ENCODE data around the gene SAAL1.

Gene SAAL1

DNA sequence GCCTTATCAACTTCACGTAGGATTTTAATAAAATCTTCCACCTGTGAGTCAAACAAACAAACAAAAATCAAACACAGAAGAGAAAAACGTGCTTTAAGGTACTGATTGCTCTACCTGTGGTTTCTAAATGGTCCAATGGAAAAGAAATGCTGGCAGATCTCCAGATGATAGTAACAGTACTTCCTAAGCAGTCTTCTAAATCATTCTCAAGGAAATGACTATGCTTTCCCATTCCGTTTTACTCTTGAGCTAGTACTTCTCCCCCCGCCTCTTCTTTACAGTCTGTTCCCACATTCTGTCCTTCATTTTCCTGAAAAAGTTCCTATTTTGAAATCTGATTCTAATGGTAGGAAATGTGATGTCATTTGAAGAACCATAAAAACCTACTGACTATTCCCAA is 25.4 kb downstream of the SAAL1 start:
- DNase-seq, result no peak

DNA sequence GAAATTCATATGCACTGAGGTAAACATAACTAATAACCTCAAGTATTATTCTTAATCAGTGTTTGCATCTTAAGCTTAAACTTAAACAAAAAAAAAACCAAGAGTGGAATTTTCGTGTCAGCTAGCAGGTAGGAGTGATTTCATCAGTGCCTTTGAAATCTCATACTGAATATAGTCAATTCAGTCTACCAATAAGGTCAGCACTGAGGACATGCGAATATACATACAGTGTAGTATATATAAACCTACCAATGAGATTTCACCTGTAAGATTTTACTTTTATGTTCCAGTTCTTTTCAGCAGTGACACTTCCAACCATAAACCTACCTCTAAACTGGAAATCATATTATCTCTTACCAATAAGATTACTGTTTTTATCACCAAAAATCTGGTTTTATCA is 27.0 kb downstream of the SAAL1 start:
- no peak for DNase-seq

DNA sequence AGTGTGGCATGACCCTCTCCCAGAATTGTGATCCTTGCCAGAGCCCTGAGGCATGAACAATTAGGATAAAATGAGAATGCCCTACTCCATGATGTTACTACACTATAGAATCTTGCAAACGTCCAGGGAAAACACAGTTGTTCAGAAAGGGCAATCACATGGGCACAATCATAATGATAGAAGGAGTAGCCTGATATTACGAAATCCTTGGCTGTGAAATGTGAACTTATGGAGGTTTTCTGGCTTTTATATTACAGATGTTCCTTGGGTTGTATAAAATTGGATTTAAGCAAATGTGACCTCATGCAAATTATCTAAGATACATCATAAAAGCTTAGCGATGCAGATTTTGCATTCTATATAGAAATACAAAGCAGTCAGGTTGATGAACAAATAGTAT is 30.4 kb downstream of the SAAL1 start:
- DNase-seq, result no peak

DNA sequence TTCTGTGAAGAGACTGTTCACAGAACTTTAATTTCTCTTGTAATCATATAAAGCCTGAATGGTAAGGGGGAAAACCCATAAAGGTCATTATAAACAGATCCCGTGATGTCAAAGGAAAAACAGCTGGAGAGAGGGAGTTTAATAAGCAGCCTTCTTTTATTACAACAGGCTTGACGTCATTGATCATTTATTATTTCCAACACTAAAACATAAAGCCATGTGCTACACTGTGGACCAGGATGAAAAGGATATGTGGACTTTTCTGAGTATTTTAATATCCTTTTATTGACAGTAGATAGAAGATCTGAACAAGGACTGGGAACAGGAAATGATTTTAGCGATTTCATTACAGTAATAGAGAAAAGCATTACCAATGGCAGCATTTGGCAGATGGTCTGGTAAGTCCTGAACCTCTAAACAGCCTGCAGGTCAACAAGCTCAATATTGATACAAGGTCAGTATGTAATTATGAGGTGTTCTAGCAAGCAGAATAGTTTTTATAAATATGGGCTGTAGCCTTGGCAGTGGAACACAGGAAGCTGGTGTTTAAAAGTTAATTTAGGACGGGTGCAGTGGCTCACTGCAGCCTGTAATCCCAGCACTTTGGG is 34.7 kb downstream of the SAAL1 start:
- no peak for DNase-seq

DNA sequence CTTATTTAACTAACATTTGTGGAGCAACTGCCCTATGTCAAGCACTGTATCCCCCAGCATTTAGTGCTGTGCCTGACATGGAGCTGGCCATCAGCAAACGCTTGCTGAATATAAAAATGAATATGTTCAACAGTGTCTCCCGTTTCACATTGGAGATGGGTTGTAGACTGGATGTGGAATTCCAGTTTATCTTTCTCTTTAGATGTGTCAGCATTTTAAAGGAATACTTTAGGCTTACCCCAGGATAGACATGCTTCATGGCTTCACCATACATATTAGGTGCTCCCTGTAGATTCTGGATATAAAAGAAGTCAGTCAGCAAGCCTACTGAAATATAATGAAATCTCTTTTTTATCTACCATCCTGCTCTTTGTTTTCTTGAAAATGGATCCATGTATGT is 38.5 kb downstream of the SAAL1 start:
- no peak for DNase-seq

DNA sequence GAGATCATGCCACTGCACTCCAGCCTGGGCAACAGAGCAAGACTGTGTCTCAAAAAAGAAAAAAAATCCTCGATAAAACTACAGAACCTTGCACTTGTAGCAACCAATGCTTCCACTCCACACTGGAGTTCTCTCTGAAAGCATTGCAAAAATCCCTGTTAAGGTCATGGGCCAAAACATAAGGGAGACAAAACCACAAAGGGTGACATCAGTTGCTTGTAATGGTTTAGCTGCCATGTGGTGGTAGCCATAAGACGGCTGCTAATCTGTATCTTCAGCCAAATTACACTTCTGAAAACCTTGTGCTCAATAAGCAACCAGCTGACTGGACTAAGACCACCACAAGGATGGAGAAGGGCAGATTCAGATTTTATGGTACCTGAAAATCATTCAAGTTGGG is 39.3 kb downstream of the SAAL1 start:
- no peak for DNase-seq

DNA sequence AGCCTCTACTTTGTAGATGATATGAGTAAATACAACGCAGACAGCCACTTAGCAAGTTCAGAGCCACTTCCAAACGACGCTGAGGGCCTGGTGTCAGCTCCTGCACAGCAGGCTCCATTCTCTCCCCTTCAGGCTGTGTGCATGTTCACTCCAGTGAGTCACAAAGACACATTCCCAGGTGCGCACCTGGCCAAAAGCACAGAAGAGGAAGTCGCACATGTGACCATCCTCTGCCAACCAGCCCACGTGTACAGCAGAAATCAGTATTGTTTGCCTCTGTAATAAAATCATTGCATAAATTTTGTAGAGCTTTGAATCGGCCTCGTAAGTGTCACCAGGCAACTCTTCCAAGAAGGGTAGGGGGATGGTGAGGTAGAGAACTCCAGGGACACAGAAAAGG is 40.3 kb downstream of the SAAL1 start:
- no peak for DNase-seq

DNA sequence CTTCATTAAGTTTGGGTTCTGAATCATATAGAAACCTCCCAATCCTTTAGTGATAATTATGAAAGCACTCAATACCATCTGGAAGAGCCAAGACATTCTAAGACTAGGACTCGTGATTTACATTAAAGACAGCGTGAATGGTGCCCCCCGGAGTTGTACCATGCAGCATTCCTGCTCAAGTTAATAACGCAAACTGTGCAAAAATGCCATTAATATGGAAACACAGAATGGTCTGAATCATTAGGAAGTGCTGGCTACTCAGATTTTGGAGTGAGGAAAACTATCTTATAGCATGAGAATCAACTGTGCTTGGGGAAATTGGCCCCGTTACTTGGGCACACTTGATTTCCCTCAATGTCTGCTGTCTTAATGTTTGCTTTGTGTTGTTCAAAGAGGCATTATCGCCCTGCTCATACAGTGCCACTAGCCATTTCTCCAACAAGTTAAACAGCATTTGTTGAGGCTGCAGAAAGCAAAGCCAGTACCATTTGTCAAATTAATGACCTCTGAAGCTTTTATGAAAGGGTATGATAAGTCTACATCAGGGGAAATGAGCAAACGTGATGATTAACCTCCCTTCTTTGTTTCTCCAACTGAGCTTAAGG is 41.3 kb downstream of the SAAL1 start:
- DNase-seq, result no peak

DNA sequence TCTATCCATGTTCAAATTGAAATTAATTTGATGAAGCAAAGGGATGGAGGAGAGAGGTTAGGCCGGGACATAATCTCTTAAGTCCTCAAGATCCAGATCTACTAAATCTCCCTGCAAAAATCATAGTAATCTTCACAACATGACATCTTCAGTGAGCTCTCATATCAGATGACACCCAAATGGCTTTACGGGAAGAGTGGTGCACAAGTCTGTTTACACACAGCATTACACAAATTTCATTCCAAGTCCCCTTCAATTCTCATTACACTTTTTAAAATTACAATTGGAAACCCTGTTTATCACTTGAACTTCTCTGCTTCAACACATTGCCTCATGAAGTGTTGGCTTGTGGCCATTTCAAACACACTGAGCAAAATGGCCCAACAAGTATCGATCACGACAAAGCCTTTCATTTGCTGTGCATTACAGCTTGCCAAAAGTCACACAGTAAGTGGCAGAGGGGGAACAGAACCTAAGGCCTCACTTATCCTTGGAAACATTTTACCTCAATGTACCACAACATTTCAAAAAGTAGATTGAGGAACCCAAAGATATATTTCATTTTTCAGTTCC is 41.9 kb downstream of the SAAL1 start:
- DNase-seq, result no peak

DNA sequence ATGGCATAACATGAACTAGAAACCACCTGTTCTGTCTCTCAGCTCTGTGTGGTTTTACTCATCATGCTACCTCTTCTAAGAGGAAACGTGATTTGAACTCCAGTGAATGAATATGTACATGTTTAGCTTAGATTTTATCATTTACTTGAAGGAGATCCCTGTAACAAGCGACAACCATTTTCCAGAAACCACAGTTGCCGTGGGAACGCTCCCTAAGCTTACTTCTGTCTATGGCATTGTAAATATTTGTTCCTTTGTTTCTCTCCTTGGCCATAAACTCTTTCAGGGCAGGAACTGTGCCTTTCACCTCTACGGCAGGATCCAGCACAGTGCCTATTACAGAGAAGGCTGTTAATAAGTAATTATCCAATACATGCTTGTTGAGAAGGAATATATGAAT is 42.8 kb downstream of the SAAL1 start:
- no peak for DNase-seq

DNA sequence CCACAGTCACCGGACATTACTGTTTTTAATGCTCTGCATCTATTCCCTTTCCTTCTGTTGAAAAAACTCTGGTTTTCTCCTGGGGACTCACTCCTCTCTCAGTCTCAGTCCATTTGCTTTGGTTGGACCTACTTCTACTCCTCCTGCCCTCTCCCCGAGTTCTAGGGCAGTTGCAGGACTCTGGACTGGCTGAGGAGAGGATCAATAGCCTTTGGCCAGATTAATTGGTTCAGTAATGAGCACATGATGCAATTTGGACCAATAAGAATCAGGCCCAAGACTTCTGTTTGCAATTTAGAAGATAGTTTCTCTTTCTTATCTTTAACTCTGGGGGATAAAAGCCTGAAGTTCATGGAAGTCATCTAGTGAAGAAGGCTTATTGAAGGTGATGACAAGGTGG is 44.5 kb downstream of the SAAL1 start:
- no peak for DNase-seq

DNA sequence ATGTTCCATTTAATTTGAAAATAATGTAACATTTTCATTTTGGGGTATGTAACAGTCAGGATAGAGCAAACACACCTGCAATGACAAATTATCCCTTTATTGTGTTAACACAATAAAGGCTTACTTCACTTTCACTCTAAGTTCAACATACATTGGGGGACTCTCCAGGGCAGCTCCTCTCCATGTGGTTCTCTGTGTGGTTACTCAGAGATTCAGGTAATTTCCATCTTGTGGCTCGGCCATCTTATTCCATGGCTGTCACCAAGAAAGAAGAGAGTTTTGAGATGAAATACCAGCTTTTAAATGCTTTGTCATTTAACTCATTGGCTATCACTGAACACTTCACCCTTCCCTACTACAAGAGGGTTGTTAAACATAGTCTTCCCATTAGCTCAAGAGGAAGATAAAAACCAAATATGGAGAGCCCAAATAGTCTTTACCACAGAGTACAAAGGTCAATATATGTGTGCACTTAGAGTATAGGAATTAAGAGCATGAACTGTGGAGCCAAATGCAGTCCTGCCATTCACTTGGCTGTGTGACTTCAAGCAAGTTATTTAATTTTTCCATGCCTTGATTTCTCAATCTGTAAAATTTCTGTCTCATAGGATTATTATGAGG is 49.2 kb downstream of the SAAL1 start:
- DNase-seq, result no peak

DNA sequence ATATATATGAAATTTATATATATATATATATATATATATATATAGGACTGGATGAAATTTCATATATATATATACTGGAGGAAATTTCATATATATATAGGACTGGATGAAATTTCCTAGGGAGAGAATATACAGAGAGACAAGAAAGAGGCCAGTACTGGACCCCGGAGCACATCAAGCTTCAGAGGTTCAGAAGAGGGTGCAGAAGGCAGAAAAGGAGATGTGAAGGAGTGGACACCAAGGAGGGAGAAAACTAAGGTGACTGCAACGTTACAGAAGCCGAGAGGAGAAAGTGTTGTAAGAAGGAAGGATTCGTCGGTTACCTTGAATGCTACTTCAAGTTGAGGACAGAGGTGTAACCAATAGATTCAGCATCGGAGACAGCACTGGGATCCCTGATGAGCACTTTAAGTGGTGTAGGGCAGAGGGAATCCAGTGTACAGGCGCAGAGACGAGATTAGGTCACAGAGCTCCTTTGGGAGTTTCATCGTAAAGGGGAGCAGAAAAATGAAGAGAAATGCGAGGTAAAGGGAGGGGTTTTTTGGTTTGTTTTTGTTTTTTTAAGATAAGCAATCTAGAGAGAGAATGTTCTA is 51.3 kb downstream of the SAAL1 start:
- no peak for DNase-seq

DNA sequence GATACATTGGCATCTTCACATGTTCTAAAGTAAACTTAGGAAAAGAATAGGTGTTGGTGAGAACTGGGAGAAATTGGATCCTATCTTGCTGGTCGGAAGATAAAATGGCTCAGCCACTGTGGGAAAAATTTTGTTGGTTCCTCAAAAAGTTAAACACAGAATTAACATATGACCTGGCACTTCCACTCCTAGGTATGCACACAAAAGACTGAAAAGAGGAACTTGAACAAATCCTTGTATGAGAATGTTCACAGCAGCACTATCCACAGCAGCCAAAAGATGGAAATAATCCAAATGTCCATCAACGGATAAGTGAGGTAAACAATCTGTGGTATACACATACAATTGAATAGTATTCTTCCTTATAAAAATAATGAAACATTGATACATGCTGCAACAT is 55.0 kb downstream of the SAAL1 start:
- DNase-seq, result no peak

DNA sequence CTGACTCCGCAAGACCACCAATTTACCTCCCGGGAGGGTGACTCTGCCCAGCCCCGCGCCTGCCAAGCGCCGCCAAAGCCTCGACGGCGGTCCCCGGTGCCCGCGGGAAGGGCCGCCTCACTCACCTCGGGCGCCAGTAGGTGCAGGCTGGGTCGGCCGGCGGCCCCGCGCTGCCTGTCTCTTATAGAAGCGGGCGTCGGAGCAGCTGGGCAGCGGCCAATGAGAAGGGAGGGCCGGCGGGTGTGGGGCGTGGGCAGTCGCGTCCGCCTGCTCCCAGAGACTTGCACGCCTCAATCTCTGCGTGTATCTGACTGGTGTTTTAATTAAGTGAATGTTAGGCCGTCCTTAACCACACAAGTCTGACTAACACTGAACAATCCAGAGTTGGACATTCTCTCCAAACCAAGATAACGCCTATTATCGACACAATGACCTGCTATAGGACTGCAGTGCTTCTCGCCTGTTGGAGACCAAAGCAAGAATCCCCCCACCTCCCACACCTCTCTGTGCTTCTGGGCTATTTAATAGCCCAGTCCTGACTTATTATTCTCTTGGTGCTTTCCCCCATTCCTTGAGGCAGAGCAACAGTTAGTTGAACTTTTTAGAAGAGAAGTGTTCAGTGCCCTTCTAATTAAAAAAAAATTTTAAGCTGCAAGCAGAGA is 59.6 kb downstream of the SAAL1 start, which contains the start of gene TPH1:
Gene TPH1 (minus strand): TSS at position 154 of the 662 bp plus-strand sequence. CDS start 5,507 bp downstream, outside the sequence.
- no peak for DNase-seq

DNA sequence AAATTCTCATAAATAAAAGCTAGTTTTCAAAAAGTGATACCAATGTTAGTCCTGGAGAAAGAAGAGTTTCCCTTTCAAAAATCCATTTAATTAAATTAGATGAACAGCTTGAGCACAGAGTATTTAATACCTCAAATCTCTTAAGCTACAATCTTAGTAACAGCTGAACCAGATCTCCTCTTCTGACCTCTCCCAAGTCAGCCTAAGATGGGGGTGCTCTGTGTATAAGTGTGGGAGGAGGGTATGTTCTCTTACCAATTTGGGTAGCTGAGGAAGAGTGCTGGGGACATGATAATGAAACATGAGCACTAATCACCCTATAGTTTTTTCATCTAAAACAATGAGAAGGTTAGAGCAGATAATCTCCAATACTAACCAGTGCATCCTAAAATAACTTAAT is 69.4 kb downstream of the SAAL1 start:
- no peak for DNase-seq
